IPS-20b (cell line): Measurements from ENCODE around the gene RASA3.

ENCODE experiments used
- H3K27ac ChIP-seq: one replicate; pipeline ENCODE4 v1.5.1; 2013; ENCODE audit warnings: low read length
- H3K27me3 ChIP-seq: 2 replicates; pipeline ENCODE4 v1.6.1; 2013; ENCODE audit warnings: mild to moderate bottlenecking, low read length, inconsistent platforms; ENCODE audit not compliant: insufficient read depth
- H3K36me3 ChIP-seq: 2 replicates; pipeline ENCODE4 v1.6.1; 2013; ENCODE audit warnings: low read depth, mild to moderate bottlenecking, inconsistent platforms, low read length, moderate library complexity; ENCODE audit not compliant: insufficient read depth
- H3K4me1 ChIP-seq: 2 replicates; pipeline ENCODE4 v1.6.1; 2013; ENCODE audit warnings: mild to moderate bottlenecking, control low read depth, inconsistent platforms, low read length, moderate library complexity; ENCODE audit not compliant: insufficient read depth
- H3K4me3 ChIP-seq: 2 replicates; pipeline ENCODE4 v1.5.1; 2013; ENCODE audit warnings: mild to moderate bottlenecking, low read length, inconsistent platforms
- H3K9ac ChIP-seq: 2 replicates; pipeline ENCODE4 v1.6.1; 2013; ENCODE audit warnings: low read depth, mild to moderate bottlenecking, inconsistent platforms, low read length, moderate library complexity
- H3K9me3 ChIP-seq: 2 replicates; pipeline ENCODE4 v1.6.1; 2013; ENCODE audit warnings: mild to moderate bottlenecking, low read depth, low read length, inconsistent platforms; ENCODE audit not compliant: insufficient read depth

Gene RASA3

GRCh38 chr13:114031631-114032030, 100.8 kb downstream of the RASA3 start:
- no peak overlapping the region for H3K27ac ChIP-seq
- H3K9me3 ChIP-seq, result no peaks in the 10 kb centered on the region; the same call in 1 of the 2 replicates
- peaks cover 4% of the 10 kb centered on the region; the same call in 1 of the 2 replicates for H3K4me1 ChIP-seq
- peaks cover 3% of the 10 kb centered on the region for H3K36me3 ChIP-seq
- H3K4me3 ChIP-seq, result no peak overlapping the region
- no peaks in the 10 kb centered on the region for H3K27me3 ChIP-seq
- H3K9ac ChIP-seq, result no peak overlapping the region

GRCh38 chr13:114030666-114031610, 101.5 kb downstream of the RASA3 start:
- Histone ChIP-seq H3K9ac (no peak overlapping the region), H3K9me3 (no peaks in the 10 kb centered on the region; the same call in 1 of the 2 replicates), H3K36me3 (peaks cover 6% of the 10 kb centered on the region), H3K4me3 (no peak overlapping the region), H3K4me1 (peaks cover 4% of the 10 kb centered on the region; the same call in 1 of the 2 replicates), H3K27me3 (no peaks in the 10 kb centered on the region), H3K27ac (no peak overlapping the region)

- H3K9ac ChIP-seq, result no peak overlapping the region
- H3K27ac ChIP-seq, result no peak overlapping the region
- no peaks in the 10 kb centered on the region for H3K27me3 ChIP-seq
- no peak overlapping the region for H3K4me3 ChIP-seq
- H3K36me3 ChIP-seq, result peaks cover 6% of the 10 kb centered on the region
- H3K9me3 ChIP-seq, result no peaks in the 10 kb centered on the region; the same call in 1 of the 2 replicates
- no peaks in the 10 kb centered on the region for H3K4me1 ChIP-seq
Observed at GRCh38 chr13:114029866-114030625, 102.4 kb downstream of the RASA3 start.

GRCh38 chr13:114027826-114028225, 104.6 kb downstream of the RASA3 start:
- H3K27ac ChIP-seq, result no peak overlapping the region
- H3K9me3 ChIP-seq, result no peaks in the 10 kb centered on the region; the same call in 1 of the 2 replicates
- no peaks in the 10 kb centered on the region for H3K27me3 ChIP-seq
- H3K36me3 ChIP-seq, result peaks cover 6% of the 10 kb centered on the region
- no peak overlapping the region for H3K9ac ChIP-seq
- no peaks in the 10 kb centered on the region for H3K4me1 ChIP-seq
- H3K4me3 ChIP-seq, result no peak overlapping the region

- H3K27me3 ChIP-seq, result no peaks in the 10 kb centered on the region
- no peaks in the 10 kb centered on the region for H3K4me1 ChIP-seq
- no peaks in the 10 kb centered on the region; the same call in 1 of the 2 replicates for H3K9me3 ChIP-seq
- no peak overlapping the region for H3K9ac ChIP-seq
- H3K27ac ChIP-seq, result no peak overlapping the region
- peaks cover 6% of the 10 kb centered on the region for H3K36me3 ChIP-seq
- no peak overlapping the region for H3K4me3 ChIP-seq
Observed at GRCh38 chr13:114027046-114027715, 105.2 kb downstream of the RASA3 start.

GRCh38 chr13:114026481-114026880, 105.9 kb downstream of the RASA3 start:
- peaks cover 6% of the 10 kb centered on the region for H3K36me3 ChIP-seq

GRCh38 chr13:114025714-114026431, 106.5 kb downstream of the RASA3 start:
- Histone ChIP-seq H3K27ac (no peak overlapping the region), H3K36me3 (peaks cover 6% of the 10 kb centered on the region; the same call in 1 of the 2 replicates), H3K9me3 (no peaks in the 10 kb centered on the region), H3K27me3 (no peaks in the 10 kb centered on the region), H3K4me3 (no peak overlapping the region), H3K4me1 (no peaks in the 10 kb centered on the region), H3K9ac (no peak overlapping the region)

More at GRCh38 chr13:114026481-114026880, 105.9 kb downstream of the RASA3 start:
- H3K27ac ChIP-seq, result no peak overlapping the region
- no peaks in the 10 kb centered on the region for H3K4me1 ChIP-seq
- no peak overlapping the region for H3K9ac ChIP-seq
- H3K4me3 ChIP-seq, result no peak overlapping the region
- H3K27me3 ChIP-seq, result no peaks in the 10 kb centered on the region
- no peaks in the 10 kb centered on the region; the same call in 1 of the 2 replicates for H3K9me3 ChIP-seq

- Histone ChIP-seq H3K27me3 (no peaks in the 10 kb centered on the region), H3K4me3 (no peak overlapping the region), H3K9ac (no peak overlapping the region), H3K4me1 (no peaks in the 10 kb centered on the region), H3K36me3 (peaks cover 6% of the 10 kb centered on the region; the same call in 1 of the 2 replicates), H3K9me3 (no peaks in the 10 kb centered on the region), H3K27ac (no peak overlapping the region)
Observed at GRCh38 chr13:114025405-114025713, 107.1 kb downstream of the RASA3 start.

GRCh38 chr13:114024603-114025404, 107.6 kb downstream of the RASA3 start:
- Histone ChIP-seq H3K4me3 (no peak overlapping the region), H3K27ac (no peak overlapping the region), H3K9me3 (no peaks in the 10 kb centered on the region), H3K27me3 (no peaks in the 10 kb centered on the region), H3K4me1 (no peaks in the 10 kb centered on the region), H3K36me3 (peaks cover 6% of the 10 kb centered on the region; the same call in 1 of the 2 replicates), H3K9ac (no peak overlapping the region)

- H3K9me3 ChIP-seq, result no peaks in the 10 kb centered on the region
- H3K27ac ChIP-seq, result no peak overlapping the region
- peaks cover 6% of the 10 kb centered on the region; the same call in 1 of the 2 replicates for H3K36me3 ChIP-seq
- H3K4me3 ChIP-seq, result no peak overlapping the region
- no peaks in the 10 kb centered on the region for H3K27me3 ChIP-seq
- H3K4me1 ChIP-seq, result no peaks in the 10 kb centered on the region
- no peak overlapping the region for H3K9ac ChIP-seq
Observed at GRCh38 chr13:114023716-114024602, 108.5 kb downstream of the RASA3 start.
